ACC112 (cell line): ENCODE data around the gene MRFAP1.
"Not testable (repeated sequence)": the region's sequence is repeated elsewhere in the genome, so short reads cannot be mapped to it uniquely, and the experiment has no call there.

Source experiments
- H2AFZ ChIP-seq: fragments of 200-600 bp; sonication (generic); one replicate; pipeline ENCODE4 v1.6.0; 2017; ENCODE audit warnings: antibody characterized with exemption, low read length; ENCODE audit not compliant: unreplicated experiment
- H3K27ac ChIP-seq: fragments of 200-600 bp; sonication (generic); 2 replicates; pipeline ENCODE4 v1.5.1; 2014; ENCODE audit warnings: low read depth, mild to moderate bottlenecking, antibody characterized with exemption, low read length, moderate library complexity
- H3K27me3 ChIP-seq: fragments of 200-600 bp; sonication (generic); 2 replicates; pipeline ENCODE4 v1.6.1; 2014; ENCODE audit warnings: mild to moderate bottlenecking, antibody characterized with exemption, low read length, moderate library complexity, mixed read lengths; ENCODE audit not compliant: insufficient read depth
- H3K36me3 ChIP-seq: fragments of 200-600 bp; sonication (generic); 2 replicates; pipeline ENCODE4 v1.6.1; 2016; ENCODE audit warnings: mild to moderate bottlenecking, antibody characterized with exemption, low read length, moderate library complexity, mixed read lengths; ENCODE audit not compliant: insufficient read depth
- H3K4me1 ChIP-seq: fragments of 200-600 bp; sonication (generic); one replicate; pipeline ENCODE4 v1.6.1; 2016; ENCODE audit warnings: low read length, mixed read lengths; ENCODE audit not compliant: insufficient read depth, unreplicated experiment, control insufficient read depth
- H3K4me3 ChIP-seq: fragments of 200-600 bp; sonication (generic); 2 replicates; pipeline ENCODE4 v1.5.1; 2014; ENCODE audit warnings: mild to moderate bottlenecking, low read depth, low read length
- H3K79me2 ChIP-seq: fragments of 200-600 bp; sonication (generic); one replicate; pipeline ENCODE4 v1.6.0; 2016; ENCODE audit warnings: low read length; ENCODE audit not compliant: control insufficient read depth, unreplicated experiment, insufficient read depth

The MRFAP1 gene

GRCh38 chr4:6641164-6641970, 882 bp downstream of the MRFAP1 start:
- H2AFZ ChIP-seq = peak overlapping the region; percentile 93

GRCh38 chr4:6641971-6642320, 1.5 kb downstream of the MRFAP1 start:
- H2AFZ ChIP-seq = no peak overlapping the region
- peak overlapping the region; percentile 88 for H3K4me3 ChIP-seq
- peaks cover 33% of the 10 kb centered on the region for H3K79me2 ChIP-seq
- peaks cover 13% of the 10 kb centered on the region for H3K36me3 ChIP-seq
- H3K4me1 ChIP-seq = peaks cover 15% of the 10 kb centered on the region
- H3K27me3 ChIP-seq = no peaks in the 10 kb centered on the region
- H3K27ac ChIP-seq = peak overlapping the region; percentile 89; the same call in 1 of the 2 replicates

More at GRCh38 chr4:6641164-6641970, 882 bp downstream of the MRFAP1 start:
- H3K4me1 ChIP-seq = peaks cover 15% of the 10 kb centered on the region
- peaks cover 33% of the 10 kb centered on the region for H3K79me2 ChIP-seq
- H3K27me3 ChIP-seq = no peaks in the 10 kb centered on the region
- peak overlapping the region; percentile 89 for H3K27ac ChIP-seq
- H3K36me3 ChIP-seq = peaks cover 13% of the 10 kb centered on the region
- peak overlapping the region; percentile 88 for H3K4me3 ChIP-seq

DNA sequence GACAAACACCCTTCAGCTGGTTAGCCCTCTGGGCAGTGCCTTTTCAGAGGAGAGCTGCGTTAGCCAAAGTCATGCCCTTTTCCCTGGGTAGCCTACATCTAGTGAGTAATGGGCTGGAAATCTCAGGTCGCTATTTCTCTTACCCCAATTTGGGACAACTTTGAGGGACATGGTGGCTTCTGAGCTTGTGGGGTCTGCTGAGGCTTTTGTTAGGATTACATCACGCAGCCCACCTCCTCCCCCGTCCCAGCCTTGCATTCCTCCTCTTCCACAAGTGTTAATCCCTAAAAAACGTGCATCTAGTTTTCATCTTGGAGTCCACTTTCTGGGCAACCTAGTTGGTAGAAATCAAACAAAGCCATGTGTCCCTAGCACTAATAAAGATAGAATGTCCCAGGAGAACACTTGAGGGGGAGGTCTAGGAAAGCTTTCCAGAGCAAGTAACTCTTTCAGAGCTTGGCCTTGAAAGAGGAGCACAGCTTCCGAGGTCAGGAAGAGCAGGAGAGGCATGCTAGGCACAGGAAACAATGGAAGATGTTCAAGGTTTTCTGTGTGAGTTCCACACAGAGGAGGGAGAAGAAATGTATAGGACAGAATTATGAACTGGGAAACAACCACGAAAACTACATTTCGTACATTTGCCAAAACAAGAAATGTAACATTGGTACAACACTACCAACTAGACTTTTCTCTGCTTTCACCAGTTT, 2.8 kb downstream of the MRFAP1 start:
- Histone ChIP-seq H3K27ac (no peak overlapping the region), H3K36me3 (peaks cover 13% of the 10 kb centered on the region), H3K79me2 (peaks cover 33% of the 10 kb centered on the region), H2AFZ (no peak overlapping the region), H3K27me3 (no peaks in the 10 kb centered on the region), H3K4me1 (peaks cover 15% of the 10 kb centered on the region), H3K4me3 (peak overlapping the region; percentile 88; the same call in 1 of the 2 replicates)

GRCh38 chr4:6644792-6645530, 4.5 kb downstream of the MRFAP1 start:
- H3K27me3 ChIP-seq = no peaks in the 10 kb centered on the region
- H3K4me1 ChIP-seq = peaks cover 15% of the 10 kb centered on the region
- peaks cover 33% of the 10 kb centered on the region for H3K79me2 ChIP-seq
- H3K4me3 ChIP-seq = no peak overlapping the region
- H2AFZ ChIP-seq = no peak overlapping the region
- H3K36me3 ChIP-seq = peaks cover 13% of the 10 kb centered on the region
- no peak overlapping the region for H3K27ac ChIP-seq

GRCh38 chr4:6647169-6647568, 6.7 kb downstream of the MRFAP1 start:
- Histone ChIP-seq H3K4me3 (no peak overlapping the region), H3K79me2 (peaks cover 18% of the 10 kb centered on the region), H2AFZ (no peak overlapping the region), H3K27me3 (no peaks in the 10 kb centered on the region), H3K36me3 (peaks cover 11% of the 10 kb centered on the region), H3K27ac (no peak overlapping the region), H3K4me1 (peaks cover 13% of the 10 kb centered on the region)

GRCh38 chr4:6647582-6648230, 7.2 kb downstream of the MRFAP1 start:
- peaks cover 7% of the 10 kb centered on the region for H3K4me1 ChIP-seq
- no peak overlapping the region for H2AFZ ChIP-seq
- H3K27me3 ChIP-seq = no peaks in the 10 kb centered on the region
- no peak overlapping the region for H3K4me3 ChIP-seq
- no peak overlapping the region for H3K27ac ChIP-seq
- H3K36me3 ChIP-seq = peaks cover 6% of the 10 kb centered on the region; the same call in 1 of the 2 replicates
- peaks cover 12% of the 10 kb centered on the region for H3K79me2 ChIP-seq

GRCh38 chr4:6649216-6649615, 8.7 kb downstream of the MRFAP1 start:
- no peaks in the 10 kb centered on the region for H3K4me1 ChIP-seq
- no peaks in the 10 kb centered on the region for H3K36me3 ChIP-seq

DNA sequence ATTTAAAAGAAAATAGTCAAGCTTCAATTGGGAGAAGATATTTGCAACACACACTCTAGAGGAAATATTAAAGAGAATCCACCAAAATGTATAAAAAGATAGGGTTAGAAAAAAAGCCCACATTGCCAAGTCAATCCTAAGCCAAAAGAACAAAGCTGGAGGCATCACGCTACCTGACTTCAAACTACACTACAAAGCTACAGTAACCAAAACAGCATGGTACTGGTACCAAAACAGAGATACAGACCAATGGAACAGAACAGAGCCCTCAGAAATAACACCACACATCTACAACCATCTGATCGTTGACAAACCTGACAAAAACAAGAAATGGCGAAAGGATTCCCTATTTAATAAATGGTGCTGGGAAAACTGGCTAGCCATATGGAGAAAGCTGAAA, 13.7 kb downstream of the MRFAP1 start:
- not testable (repeated sequence) for H3K27ac ChIP-seq, H3K79me2 ChIP-seq, H3K36me3 ChIP-seq, H2AFZ ChIP-seq, H3K4me3 ChIP-seq, H3K27me3 ChIP-seq, H3K4me1 ChIP-seq

More at GRCh38 chr4:6649216-6649615, 8.7 kb downstream of the MRFAP1 start:
- Histone ChIP-seq H2AFZ (no peak overlapping the region), H3K79me2 (no peaks in the 10 kb centered on the region), H3K4me3 (no peak overlapping the region), H3K27ac (no peak overlapping the region), H3K27me3 (no peaks in the 10 kb centered on the region)

- not testable (repeated sequence) for H3K36me3 ChIP-seq, H3K79me2 ChIP-seq, H3K4me1 ChIP-seq, H3K27ac ChIP-seq, H2AFZ ChIP-seq, H3K27me3 ChIP-seq, H3K4me3 ChIP-seq
Observed at GRCh38 chr4:6655291-6655690, 14.8 kb downstream of the MRFAP1 start.

- Histone ChIP-seq H3K27ac (no peak overlapping the region), H3K79me2 (no peaks in the 10 kb centered on the region), H3K4me3 (no peak overlapping the region), H3K36me3 (no peaks in the 10 kb centered on the region), H2AFZ (no peak overlapping the region), H3K27me3 (no peaks in the 10 kb centered on the region), H3K4me1 (peaks cover 7% of the 10 kb centered on the region)
Observed at GRCh38 chr4:6655924-6656323, 15.4 kb downstream of the MRFAP1 start.
